Astrocyte (in vitro differentiated cells and primary cell): ENCODE results near the gene AHNAK. TPM values are rescaled to one million over a fixed set of nuclear protein-coding genes. Genes with fewer than 3 reads are reported as not detected.

Source experiments
- DNase-seq: peaks from one replicate; pipeline ENCODE4 v3.0.0-alpha.2; 2010; ENCODE audit warnings: low read depth
- FAIRE-seq: peaks from 2 replicates; lab custom pipeline; 2011; peaks lifted over from hg19 to GRCh38; lab: Jason Lieb, UNC
- H2AFZ ChIP-seq: 2 replicates; pipeline ENCODE4 v1.6.0; 2012; ENCODE audit warnings: low read depth, low read length, inconsistent platforms
- H3K27ac ChIP-seq: 2 replicates; pipeline ENCODE4 v1.5.1; 2011; ENCODE audit warnings: low read depth, low read length, inconsistent platforms
- H3K27me3 ChIP-seq: 2 replicates; pipeline ENCODE4 v1.6.0; 2011; ENCODE audit warnings: low read length, inconsistent platforms; ENCODE audit not compliant: insufficient read depth
- H3K36me3 ChIP-seq: 2 replicates; pipeline ENCODE4 v1.5.1; 2011; ENCODE audit warnings: low read length, inconsistent platforms; ENCODE audit not compliant: insufficient read depth
- H3K4me1 ChIP-seq: 2 replicates; pipeline ENCODE4 v1.5.1; 2011; ENCODE audit warnings: low read length, inconsistent platforms; ENCODE audit not compliant: insufficient read depth
- H3K4me2 ChIP-seq: 2 replicates; pipeline ENCODE4 v1.6.0; 2012; ENCODE audit warnings: low read length, inconsistent platforms
- H3K4me3 ChIP-seq: 2 replicates; pipeline ENCODE4 v1.5.1; 2011; ENCODE audit warnings: low read depth, mild to moderate bottlenecking, low read length, inconsistent platforms; ENCODE audit not compliant: insufficient read depth
- H3K79me2 ChIP-seq: 2 replicates; pipeline ENCODE4 v1.6.0; 2012; ENCODE audit warnings: mild to moderate bottlenecking, low read length, inconsistent platforms; ENCODE audit not compliant: insufficient read depth
- H3K9ac ChIP-seq: 2 replicates; pipeline ENCODE4 v1.6.0; 2012; ENCODE audit warnings: mild to moderate bottlenecking, low read length, inconsistent platforms
- H3K9me3 ChIP-seq: 2 replicates; pipeline ENCODE4 v1.5.1; 2012; ENCODE audit warnings: low read depth, mild to moderate bottlenecking, low read length, inconsistent platforms; ENCODE audit not compliant: insufficient read depth
- H4K20me1 ChIP-seq: 2 replicates; pipeline ENCODE4 v1.6.0; 2012; ENCODE audit warnings: low read length, inconsistent platforms; ENCODE audit not compliant: insufficient read depth
- H3K27ac Mint-ChIP-seq: one replicate; pipeline ENCODE4 v1.8.0; 2021; ENCODE audit warnings: mild to moderate bottlenecking, mixed read lengths; ENCODE audit not compliant: unreplicated experiment
- H3K27me3 Mint-ChIP-seq: one replicate; pipeline ENCODE4 v1.8.0; 2021; ENCODE audit warnings: low read depth, mixed read lengths; ENCODE audit not compliant: unreplicated experiment
- H3K36me3 Mint-ChIP-seq: one replicate; pipeline ENCODE4 v1.8.0; 2021; ENCODE audit warnings: low read depth, mixed read lengths; ENCODE audit not compliant: unreplicated experiment
- H3K4me1 Mint-ChIP-seq: one replicate; pipeline ENCODE4 v1.8.0; 2021; ENCODE audit warnings: low read depth, mixed read lengths; ENCODE audit not compliant: unreplicated experiment
- H3K4me3 Mint-ChIP-seq: one replicate; pipeline ENCODE4 v1.8.0; 2021; ENCODE audit warnings: mild to moderate bottlenecking, moderate library complexity, mixed read lengths; ENCODE audit not compliant: unreplicated experiment
- H3K9me3 Mint-ChIP-seq: one replicate; pipeline ENCODE4 v1.8.0; 2021; ENCODE audit warnings: mild to moderate bottlenecking, mixed read lengths; ENCODE audit not compliant: unreplicated experiment
- EZH2 ChIP-seq: IDR thresholded peaks from 2 replicates; pipeline ENCODE4 v1.6.1; 2012; ENCODE audit warnings: mild to moderate bottlenecking, low read length, inconsistent platforms; ENCODE audit not compliant: insufficient read depth
- total RNA-seq: library from RNA; stranded (reverse); gene quantifications from 2 replicates; pipeline ENCODE4 v1.2.1, GENCODE V29; 2021
- TF ChIP-seq, protein P1 (sequence below): IDR thresholded peaks from 2 replicates; pipeline ENCODE4 v1.5.1; 2011; ENCODE audit warnings: low read depth, mild to moderate bottlenecking, inconsistent platforms, low read length, moderate library complexity; ENCODE audit not compliant: insufficient read depth

The AHNAK gene
- total RNA-seq, 1 donor from 2014 or later: 378 TPM

DNA sequence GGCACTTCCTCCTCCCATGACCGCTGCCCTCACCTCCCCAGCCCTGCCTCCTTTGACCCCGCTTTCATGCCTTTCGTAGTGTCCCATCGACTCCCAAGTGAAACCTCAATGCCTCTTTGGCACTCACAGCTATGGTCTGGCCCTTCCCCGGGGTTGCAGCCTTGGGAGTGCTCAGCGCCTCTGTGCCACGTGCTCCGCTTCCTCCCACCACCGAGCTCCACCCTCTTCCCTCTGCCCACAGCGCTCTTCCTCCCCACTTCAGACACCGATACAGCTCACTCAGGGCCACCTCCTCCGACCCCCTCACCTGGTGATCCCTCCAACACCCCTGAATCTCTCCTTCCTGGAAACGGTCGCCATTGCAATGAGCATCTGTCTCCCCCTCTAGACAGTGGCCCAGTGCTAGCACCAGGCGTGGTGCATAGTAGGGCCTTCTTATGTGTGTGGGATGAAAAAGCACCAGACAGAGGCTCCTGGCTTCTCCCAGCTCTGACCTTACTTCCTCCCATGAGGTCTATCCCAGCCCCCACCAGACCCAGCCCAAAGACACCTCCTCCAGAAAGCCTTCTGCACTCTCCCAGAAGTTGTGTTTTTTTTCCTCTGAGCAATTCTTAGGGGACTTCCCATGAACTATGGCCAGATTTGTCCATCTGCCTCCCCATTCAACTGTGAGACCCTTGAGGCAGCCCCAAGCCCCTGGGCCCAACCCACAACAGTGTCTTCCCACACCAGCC lies 144.2 kb downstream of the AHNAK start:
- Histone ChIP-seq H3K4me2 (no peak overlapping the region), H3K27me3 (no peaks in the 10 kb centered on the region), H3K27ac (no peak overlapping the region), H3K36me3 (no peaks in the 10 kb centered on the region), H3K4me1 (peaks cover 14% of the 10 kb centered on the region), H3K9ac (no peak overlapping the region), H3K9me3 (no peaks in the 10 kb centered on the region), H3K4me3 (no peak overlapping the region), H2AFZ (no peak overlapping the region), H3K79me2 (no peaks in the 10 kb centered on the region), H4K20me1 (no peaks in the 10 kb centered on the region)
- no peak for DNase-seq
- FAIRE-seq: no peak
- peaks cover 22% of the 10 kb centered on the region for H3K27me3 Mint-ChIP-seq
- no peak overlapping the region for H3K4me3 Mint-ChIP-seq
- H3K27ac Mint-ChIP-seq: no peak overlapping the region
- H3K9me3 Mint-ChIP-seq: no peaks in the 10 kb centered on the region
- peaks cover 10% of the 10 kb centered on the region for H3K4me1 Mint-ChIP-seq
- H3K36me3 Mint-ChIP-seq: no peaks in the 10 kb centered on the region
- TF ChIP-seq, protein P1, sequence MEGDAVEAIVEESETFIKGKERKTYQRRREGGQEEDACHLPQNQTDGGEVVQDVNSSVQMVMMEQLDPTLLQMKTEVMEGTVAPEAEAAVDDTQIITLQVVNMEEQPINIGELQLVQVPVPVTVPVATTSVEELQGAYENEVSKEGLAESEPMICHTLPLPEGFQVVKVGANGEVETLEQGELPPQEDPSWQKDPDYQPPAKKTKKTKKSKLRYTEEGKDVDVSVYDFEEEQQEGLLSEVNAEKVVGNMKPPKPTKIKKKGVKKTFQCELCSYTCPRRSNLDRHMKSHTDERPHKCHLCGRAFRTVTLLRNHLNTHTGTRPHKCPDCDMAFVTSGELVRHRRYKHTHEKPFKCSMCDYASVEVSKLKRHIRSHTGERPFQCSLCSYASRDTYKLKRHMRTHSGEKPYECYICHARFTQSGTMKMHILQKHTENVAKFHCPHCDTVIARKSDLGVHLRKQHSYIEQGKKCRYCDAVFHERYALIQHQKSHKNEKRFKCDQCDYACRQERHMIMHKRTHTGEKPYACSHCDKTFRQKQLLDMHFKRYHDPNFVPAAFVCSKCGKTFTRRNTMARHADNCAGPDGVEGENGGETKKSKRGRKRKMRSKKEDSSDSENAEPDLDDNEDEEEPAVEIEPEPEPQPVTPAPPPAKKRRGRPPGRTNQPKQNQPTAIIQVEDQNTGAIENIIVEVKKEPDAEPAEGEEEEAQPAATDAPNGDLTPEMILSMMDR: no peak
- no peak for TF ChIP-seq EZH2

DNA sequence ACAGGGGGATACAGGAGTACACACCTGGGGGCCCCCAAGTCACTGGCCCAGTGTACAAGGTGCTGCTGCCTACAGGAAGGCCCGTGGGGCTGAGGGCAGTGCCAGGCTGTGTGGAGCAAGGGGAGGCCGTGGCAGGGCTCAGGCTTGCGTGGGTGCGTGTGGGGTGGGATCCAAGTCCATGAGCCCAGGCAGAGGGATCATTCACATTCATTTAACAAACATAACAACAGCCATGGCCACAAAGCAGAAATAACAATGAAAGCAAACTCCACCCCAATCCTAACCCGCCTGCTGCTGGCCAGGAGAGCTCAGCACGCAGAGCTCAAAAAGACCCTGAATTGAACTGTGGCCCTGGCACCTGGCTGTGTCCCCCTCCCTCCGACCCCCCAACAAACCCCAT lies 144.8 kb downstream of the AHNAK start:
- Mint-ChIP-seq H3K27ac (no peak overlapping the region), H3K36me3 (no peaks in the 10 kb centered on the region), H3K4me3 (no peak overlapping the region), H3K9me3 (no peaks in the 10 kb centered on the region), H3K4me1 (peaks cover 10% of the 10 kb centered on the region), H3K27me3 (peaks cover 22% of the 10 kb centered on the region)
- H3K9ac ChIP-seq: no peak overlapping the region
- peaks cover 14% of the 10 kb centered on the region for H3K4me1 ChIP-seq
- FAIRE-seq (no peak), DNase-seq (no peak)
- H3K79me2 ChIP-seq: no peaks in the 10 kb centered on the region
- H3K4me2 ChIP-seq: no peak overlapping the region
- no peaks in the 10 kb centered on the region for H3K9me3 ChIP-seq
- no peaks in the 10 kb centered on the region for H3K36me3 ChIP-seq
- H3K4me3 ChIP-seq: no peak overlapping the region
- no peaks in the 10 kb centered on the region for H3K27me3 ChIP-seq
- H4K20me1 ChIP-seq: no peaks in the 10 kb centered on the region
- TF ChIP-seq, protein P1: no peak
- TF ChIP-seq EZH2: no peak
- no peak overlapping the region for H3K27ac ChIP-seq
- no peak overlapping the region for H2AFZ ChIP-seq

DNA sequence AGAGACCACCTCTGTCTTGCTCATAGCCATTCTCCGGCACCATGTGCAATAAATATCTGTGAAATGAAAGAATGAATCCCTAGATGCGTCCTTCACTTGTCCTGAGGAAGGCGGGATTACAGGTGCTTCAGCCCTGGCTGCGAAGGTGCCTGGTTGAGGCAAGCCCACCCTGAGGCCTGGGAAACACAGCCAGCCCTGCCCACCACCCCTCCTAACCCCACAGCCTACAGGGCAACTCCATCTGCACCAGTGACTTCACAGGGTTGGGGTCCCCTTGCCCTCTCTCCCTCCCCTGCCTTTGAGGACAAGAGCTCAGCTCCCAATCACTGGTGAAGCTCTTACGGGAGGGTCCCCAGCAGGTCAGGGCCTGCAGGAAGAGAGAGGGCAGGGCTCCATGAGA lies 145.2 kb downstream of the AHNAK start:
- Histone ChIP-seq H3K4me3 (no peak overlapping the region), H4K20me1 (no peaks in the 10 kb centered on the region), H3K9ac (no peak overlapping the region), H2AFZ (no peak overlapping the region), H3K4me2 (peak overlapping the region; percentile 21), H3K4me1 (peaks cover 14% of the 10 kb centered on the region), H3K79me2 (no peaks in the 10 kb centered on the region), H3K27ac (no peak overlapping the region), H3K36me3 (no peaks in the 10 kb centered on the region), H3K27me3 (no peaks in the 10 kb centered on the region), H3K9me3 (no peaks in the 10 kb centered on the region)
- H3K4me3 Mint-ChIP-seq: no peak overlapping the region
- TF ChIP-seq, protein P1: no peak
- no peak for TF ChIP-seq EZH2
- no peaks in the 10 kb centered on the region for H3K9me3 Mint-ChIP-seq
- DNase-seq (no peak), FAIRE-seq (no peak)
- H3K27me3 Mint-ChIP-seq: peaks cover 19% of the 10 kb centered on the region
- no peaks in the 10 kb centered on the region for H3K36me3 Mint-ChIP-seq
- H3K27ac Mint-ChIP-seq: no peak overlapping the region
- H3K4me1 Mint-ChIP-seq: peaks cover 10% of the 10 kb centered on the region
